C1 segment of cervical spinal cord (tissue), 14 donors: Measurements from ENCODE around the gene SSR4.

Experiments
- DNase-seq, 14 donors: peaks; one replicate each; lab custom pipeline; 2025; lab: John Stamatoyannopoulos, UW

The SSR4 gene

GRCh38 chrX:153780678-153781427 is 13.6 kb upstream of the SSR4 start, which contains the start of gene SRPK3:
TSS of gene SRPK3 (plus strand) at chrX:153781041. CDS start at chrX:153781087, 46 bp downstream.
- no peak for DNase-seq

- peak in 2 of 14 donors; percentile 35 to 40 for DNase-seq
Observed at GRCh38 chrX:153781428-153782047, 12.9 kb upstream of the SSR4 start.

- DNase-seq: no peak
Observed at GRCh38 chrX:153782313-153782712, 12.2 kb upstream of the SSR4 start.

GRCh38 chrX:153782871-153783270 is 11.6 kb upstream of the SSR4 start:
- no peak for DNase-seq

- no peak for DNase-seq
Observed at GRCh38 chrX:153783378-153784013, 11.0 kb upstream of the SSR4 start.

GRCh38 chrX:153784325-153784967 is 10.0 kb upstream of the SSR4 start:
- DNase-seq: no peak

GRCh38 chrX:153786669-153787068 is 7.8 kb upstream of the SSR4 start:
- no peak for DNase-seq

- DNase-seq: no peak
Observed at GRCh38 chrX:153789654-153790053, 4.8 kb upstream of the SSR4 start.

- peak in 1 of 14 donors; percentile 55 for DNase-seq
Observed at GRCh38 chrX:153791104-153791852, 3.2 kb upstream of the SSR4 start.

- DNase-seq: no peak
Observed at GRCh38 chrX:153792368-153792767, 2.1 kb upstream of the SSR4 start.

- no peak for DNase-seq
Observed at GRCh38 chrX:153793291-153793690, 1.2 kb upstream of the SSR4 start.

- no peak for DNase-seq
Observed at GRCh38 chrX:153794897-153795816, 689 bp downstream of the SSR4 start.

GRCh38 chrX:153797415-153798015 is 3.0 kb downstream of the SSR4 start:
- DNase-seq: no peak

- DNase-seq: no peak
Observed at GRCh38 chrX:153799326-153799725, 4.9 kb downstream of the SSR4 start.

- peak in 1 of 14 donors; percentile 24 for DNase-seq
Observed at GRCh38 chrX:153800177-153800722, 5.8 kb downstream of the SSR4 start.

GRCh38 chrX:153800746-153801145 is 6.3 kb downstream of the SSR4 start:
- no peak for DNase-seq

GRCh38 chrX:153801669-153802068 is 7.2 kb downstream of the SSR4 start:
- no peak for DNase-seq

GRCh38 chrX:153802513-153803045 is 8.1 kb downstream of the SSR4 start:
- DNase-seq: no peak
